GM19328 (cell line): ENCODE data around the gene MFAP5.
"Not testable (repeated sequence)": the region's sequence is repeated elsewhere in the genome, so short reads cannot be mapped to it uniquely, and the experiment has no call there.

Experiments
- ATAC-seq: cut with Tn5 transposase; IDR thresholded peaks from one replicate; pipeline ENCODE4 v1.9.1; 2021; ENCODE audit warnings: mild to moderate bottlenecking, moderate library complexity; ENCODE audit not compliant: unreplicated experiment

The MFAP5 gene

DNA sequence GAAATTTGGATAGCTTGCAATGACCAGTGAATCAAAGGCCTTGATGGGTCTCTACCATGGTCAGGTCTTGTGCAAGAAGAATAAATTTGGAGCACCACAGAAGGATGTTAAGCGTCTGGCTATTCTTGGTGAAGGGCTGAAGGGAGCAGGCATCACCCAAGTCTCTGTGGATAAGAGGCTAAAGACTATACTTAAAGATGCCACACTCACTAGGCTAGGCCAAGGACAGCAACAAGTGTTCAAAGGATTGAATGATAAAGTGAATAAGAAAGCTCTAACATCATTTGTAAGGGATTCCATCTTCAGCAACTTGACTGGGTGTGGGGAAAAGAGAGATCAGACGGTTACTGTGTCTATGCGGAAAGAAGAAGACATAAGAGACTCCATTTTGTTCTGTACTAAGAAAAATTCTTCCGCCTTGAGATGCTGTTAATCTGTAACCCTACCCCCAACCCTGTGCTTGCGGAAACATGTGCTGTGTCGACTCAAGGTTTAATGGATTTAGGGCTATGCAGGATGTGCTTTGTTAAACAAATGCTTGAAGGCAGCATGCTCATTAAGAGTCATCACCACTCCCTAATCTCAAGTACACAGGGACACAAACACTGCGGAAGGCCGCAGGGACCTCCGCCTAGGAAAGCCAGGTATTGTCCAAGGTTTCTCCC lies 27.2 kb downstream of the MFAP5 start:
- not testable (repeated sequence) for ATAC-seq

DNA sequence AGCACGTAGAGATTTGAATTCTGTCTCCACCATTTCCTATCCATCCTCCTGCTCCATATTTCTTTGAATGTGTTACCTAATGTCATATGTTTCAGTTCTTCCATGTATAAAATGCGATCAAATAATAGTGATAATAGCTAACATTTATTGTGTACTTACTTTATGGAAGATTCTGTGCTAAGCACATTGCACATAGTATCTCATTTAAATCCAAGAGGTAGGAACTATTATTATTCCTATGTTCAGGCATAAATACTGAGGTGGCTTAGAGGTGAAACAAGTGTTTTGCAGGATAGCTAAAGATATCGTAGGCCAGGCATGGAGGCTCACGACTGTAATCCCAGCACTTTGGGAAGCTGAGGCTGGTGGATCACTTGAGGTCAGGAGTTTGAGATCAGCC lies 32.5 kb downstream of the MFAP5 start:
- ATAC-seq: no peak

DNA sequence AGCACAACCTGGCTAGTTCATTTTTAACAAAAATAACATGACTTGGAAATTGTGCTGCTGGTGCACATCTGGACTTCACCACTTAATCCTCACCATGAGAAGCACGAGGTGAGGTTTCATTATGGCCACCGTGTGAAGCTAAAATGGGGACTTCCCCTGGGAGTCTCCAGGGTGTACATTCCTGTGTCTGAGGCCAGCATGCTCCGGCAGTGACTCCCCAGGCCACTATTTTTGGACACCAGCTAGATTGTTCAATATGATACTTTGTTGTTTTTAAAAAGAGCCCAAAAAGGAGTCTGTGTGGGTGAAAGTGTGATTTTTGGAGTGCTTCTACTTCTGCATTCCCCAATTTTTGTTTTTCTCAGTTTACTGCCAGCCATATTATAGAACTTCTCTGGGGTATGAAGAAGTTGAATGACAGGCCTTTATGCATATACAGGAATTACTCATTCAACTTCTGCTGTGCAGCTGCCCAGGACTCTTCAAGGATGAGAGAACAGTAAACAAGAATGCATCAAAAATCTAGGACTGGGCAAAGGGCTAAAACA lies 33.1 kb downstream of the MFAP5 start:
- peak; percentile 91 for ATAC-seq

DNA sequence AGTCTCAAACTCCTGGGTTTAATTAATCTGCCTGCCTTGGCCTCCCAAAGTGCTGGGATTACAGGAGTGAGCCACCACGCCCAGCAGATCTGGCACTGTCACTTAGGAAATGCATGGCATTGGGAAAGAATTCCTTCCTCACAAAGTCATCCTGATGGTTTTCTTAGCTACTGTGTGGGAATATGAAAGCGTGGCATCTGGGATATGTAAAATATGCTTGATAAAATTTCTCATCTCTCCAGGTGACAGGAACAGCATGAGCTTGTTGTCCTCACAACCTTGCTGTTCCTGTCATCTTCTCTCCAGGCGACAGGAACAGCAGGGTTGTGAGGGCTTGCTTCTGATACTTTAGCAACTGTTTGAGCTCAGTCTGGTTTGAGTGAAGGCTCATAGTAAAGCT lies 33.9 kb downstream of the MFAP5 start:
- ATAC-seq: no peak

DNA sequence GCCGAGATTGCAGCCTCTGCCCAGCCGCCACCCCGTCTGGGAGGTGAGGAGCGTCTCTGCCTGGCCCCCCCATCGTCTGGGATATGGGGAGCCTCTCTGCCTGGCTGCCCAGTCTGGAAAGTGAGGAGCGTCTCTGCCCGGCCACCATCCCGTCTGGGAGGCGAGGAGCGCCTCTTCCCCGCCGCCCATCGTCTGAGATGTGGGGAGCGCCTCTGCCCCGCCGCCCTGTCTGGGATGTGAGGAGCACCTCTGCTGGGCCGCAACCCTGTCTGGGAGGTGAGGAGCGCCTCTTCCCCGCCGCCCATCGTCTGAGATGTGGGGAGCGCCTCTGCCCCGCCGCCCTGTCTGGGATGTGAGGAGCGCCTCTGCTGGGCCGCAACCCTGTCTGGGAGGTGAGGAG lies 37.9 kb downstream of the MFAP5 start:
- not testable (repeated sequence) for ATAC-seq

DNA sequence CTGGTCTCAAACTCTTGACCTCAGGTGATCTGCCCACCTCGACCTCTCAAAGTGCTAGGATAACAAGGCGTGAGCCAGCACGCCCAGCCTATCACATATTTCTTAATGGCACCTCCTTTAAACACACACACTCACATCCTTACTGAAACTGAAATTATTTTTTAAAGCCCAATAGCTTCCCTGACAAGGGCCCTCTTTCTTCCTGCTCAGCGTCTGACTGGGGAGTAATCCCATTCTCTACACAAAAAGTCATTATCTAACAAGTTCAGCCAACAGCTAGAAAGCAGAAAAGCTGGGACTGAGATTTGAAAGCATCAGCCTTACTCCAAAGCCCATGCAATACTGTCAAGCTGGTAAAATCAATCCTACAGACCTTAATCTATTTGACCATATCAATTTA lies 40.0 kb downstream of the MFAP5 start:
- no peak for ATAC-seq

DNA sequence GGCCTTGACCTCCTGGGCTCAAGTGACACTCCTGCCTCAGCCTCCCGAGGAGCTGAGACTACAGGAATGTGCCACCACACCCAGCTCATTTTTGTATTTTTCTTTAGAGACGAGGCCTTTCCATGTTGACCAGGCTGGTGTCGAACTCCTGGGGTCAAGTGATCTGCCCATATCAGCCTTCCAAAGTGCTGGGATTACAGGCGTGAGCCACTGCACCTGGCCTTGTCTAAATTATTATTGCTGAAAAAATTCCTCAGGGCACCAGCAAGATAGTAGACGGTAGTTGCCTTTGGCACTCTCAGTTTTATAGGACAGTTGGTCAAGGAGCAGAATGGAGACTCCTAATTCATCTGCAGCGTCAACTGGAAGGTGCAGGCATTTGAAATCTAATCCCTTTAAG lies 47.4 kb downstream of the MFAP5 start:
- no peak for ATAC-seq

DNA sequence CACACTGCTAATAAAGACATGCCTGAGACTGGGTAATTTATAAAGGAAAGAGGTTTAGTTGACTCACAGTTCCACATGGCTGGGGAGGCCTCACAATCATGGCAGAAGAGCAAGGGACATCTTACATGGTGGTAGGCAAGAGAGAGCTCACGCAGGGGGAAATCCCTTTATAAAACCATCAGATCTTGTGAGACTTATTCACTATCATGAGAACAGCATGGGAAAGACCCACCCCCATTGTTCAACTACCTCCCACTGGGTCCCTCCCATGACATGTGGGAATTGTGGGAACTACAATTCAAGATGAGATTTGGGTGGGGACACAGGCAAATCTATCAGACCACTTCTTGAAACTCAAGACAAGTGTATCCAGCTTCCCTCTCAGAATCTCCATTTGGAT lies 48.7 kb downstream of the MFAP5 start:
- not testable (repeated sequence) for ATAC-seq

DNA sequence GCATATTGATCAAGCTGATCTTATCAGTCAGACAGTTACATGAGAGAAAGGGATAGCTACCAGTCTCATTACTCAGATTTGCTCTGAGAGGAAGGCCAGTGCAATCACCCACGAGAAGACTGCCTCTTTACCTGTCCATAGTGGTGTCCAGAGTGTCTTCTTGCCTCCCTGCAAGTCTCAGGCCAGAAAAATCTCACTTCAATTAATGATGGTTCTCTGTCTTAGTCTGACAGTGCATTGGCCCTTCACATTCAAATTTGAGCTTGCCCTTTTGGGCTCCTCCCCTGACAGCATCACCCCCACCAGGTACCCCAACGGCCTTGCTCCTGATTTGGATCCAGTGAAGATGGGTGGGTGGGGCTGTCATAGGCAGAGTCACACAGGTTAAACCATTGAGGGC lies 50.0 kb downstream of the MFAP5 start, which contains the start of gene AICDA:
Gene AICDA (minus strand): TSS at position 231 of the 400 bp plus-strand sequence. CDS start 92 bp downstream, at position 139.
- no peak for ATAC-seq

DNA sequence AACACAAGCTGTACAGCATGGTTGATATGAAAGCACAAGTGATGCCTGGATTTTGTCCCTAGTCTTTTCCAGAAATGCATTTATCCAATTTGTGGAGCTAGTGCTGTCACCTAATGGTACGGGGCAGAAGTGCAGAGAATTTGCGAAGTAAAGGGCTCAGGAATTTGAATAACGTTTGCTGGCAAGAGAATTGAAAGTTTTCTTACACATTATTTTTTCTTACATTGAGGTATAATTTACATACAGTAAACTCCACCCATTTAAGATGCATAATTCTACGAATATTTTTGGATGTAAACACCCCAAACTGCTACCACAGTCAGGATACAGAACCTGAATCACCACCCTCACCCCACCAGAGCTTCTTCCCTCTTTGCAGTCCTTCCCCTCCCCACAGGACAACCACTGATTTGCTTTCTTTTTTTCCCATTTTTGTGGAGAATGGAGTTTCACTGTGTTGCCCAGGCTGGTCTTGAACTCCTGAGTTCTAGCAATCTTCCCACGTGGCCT lies 53.5 kb downstream of the MFAP5 start:
- ATAC-seq: no peak

DNA sequence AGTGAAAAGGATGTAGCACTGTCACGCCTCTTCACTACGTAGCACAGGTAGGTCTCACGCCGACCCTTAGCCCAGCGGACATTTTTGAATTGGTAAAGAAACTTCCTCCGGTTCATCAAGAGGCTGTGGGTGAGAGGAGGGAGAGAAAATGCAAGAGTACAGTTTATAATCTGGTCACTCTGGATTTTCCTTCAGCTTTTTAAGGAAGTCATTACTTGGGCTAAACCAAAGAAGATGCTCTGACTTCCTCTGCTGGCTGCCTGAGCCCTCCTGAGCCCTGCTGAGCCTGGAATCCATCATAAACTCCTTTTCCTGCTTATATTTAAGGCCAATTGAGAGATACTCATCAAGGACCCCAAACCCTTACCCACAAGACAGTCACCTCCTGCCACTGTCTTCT lies 55.7 kb downstream of the MFAP5 start:
- ATAC-seq: no peak

DNA sequence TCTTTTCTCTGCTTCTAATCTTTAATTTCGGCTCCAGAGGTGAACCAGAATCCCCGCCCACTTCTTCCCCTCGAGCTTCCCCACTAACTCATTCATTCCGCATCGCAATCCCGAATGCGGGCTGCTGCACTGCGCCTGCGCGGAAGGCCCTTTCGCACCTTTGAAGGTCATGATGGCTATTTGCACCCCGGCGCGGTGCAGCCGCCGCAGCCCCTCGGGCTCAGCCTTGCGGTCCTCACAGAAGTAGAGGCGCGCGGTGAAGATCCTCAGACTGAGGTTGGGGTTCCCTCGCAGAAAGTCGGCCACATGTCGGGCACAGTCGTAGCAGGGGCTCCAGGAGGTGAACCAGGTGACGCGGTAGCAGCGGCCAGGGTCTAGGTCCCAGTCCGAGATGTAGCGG lies 57.6 kb downstream of the MFAP5 start:
- no peak for ATAC-seq

DNA sequence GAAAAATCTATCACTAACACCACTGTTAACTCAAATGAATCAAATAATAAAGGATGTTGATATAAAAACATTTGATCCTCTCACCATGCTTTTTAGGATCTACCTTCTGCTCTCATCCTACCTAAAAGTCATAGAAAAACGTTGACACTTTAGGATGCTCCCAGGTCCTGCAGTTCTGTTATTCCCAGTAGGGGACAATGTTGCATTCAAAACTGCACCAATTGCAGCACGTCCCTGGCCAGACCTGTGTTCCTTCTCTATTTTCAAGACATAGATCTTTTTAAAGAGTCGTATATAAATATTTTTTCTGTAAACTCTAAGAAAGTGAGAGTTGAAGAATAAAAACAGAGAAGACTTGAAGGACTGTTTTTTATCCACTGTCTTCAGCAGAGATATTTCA lies 58.8 kb downstream of the MFAP5 start:
- ATAC-seq: no peak

DNA sequence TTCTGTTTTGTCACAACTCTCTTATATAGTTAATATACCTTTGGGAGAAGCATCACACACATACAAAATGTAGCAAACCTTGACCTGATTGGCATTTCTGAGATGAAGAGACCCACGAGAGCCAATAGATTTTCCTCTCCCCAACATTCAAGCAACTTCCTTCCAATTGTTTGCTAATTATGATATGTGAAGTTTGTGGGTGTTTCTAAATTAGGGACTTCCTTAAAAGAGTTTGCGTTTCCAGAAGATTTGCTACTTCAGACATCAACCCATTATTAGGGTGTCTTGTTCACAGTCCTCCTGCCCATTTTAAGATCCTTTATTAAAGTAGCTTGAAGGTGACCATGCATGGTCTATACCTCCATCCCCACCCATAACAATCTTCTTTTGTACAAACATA lies 59.3 kb downstream of the MFAP5 start:
- ATAC-seq: no peak

DNA sequence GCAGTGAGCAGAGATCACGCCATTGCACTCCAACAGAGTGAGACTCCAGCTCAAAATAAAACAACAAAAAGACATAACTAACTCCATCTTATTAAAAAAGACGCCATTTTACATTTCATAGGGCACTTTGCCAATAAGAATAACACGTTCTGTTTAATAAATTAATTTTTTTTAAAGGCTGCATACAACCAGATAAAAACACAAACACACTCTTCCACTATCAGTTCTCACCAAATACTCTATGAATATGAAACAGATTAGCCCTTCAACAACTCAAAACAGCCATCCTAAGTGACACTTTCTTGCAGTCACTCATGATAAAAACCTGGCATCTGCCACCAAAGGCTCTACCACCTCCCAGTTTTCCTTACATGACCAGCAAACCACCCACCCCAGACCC lies 66.1 kb downstream of the MFAP5 start:
- no peak for ATAC-seq
